HG02943 (cell line): ENCODE measurements around the gene BEND6.
A peak's percentile ranks its signal among the peaks of the same experiment; 100 is the strongest.
"Not testable (repeated sequence)": the region's sequence is repeated elsewhere in the genome, so short reads cannot be mapped to it uniquely, and the experiment has no call there.

Source experiments
- ATAC-seq: cut with Tn5 transposase; IDR thresholded peaks from one replicate; pipeline ENCODE4 v1.9.1; 2021; ENCODE audit warnings: mild to moderate bottlenecking, low read depth, moderate library complexity; ENCODE audit not compliant: unreplicated experiment

BEND6 gene

GRCh38 chr6:56965126-56965525, 10.2 kb downstream of the BEND6 start:
- ATAC-seq = no peak

GRCh38 chr6:56970849-56971248, 15.9 kb downstream of the BEND6 start:
- no peak for ATAC-seq

DNA sequence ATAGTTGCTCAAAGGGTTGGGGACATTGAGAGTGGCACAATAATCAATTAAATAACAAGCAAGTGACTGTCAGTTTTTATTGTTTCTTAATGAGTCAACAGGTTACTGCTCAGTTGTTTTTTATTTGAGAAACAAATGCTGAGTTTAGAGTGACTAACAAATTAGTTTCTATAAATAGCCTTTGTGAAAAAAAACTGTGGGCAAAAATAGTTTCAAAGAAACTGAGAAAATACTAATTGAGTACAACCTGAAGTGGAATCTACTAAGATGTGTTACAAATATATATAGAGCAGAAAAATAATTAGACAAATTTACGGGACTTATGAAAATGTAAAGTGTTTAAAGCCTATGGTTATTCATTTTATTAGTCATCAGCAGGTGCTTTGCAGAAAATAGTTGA, 22.3 kb downstream of the BEND6 start:
- no peak for ATAC-seq

- ATAC-seq = no peak
Observed at GRCh38 chr6:56978530-56978929, 23.6 kb downstream of the BEND6 start.

DNA sequence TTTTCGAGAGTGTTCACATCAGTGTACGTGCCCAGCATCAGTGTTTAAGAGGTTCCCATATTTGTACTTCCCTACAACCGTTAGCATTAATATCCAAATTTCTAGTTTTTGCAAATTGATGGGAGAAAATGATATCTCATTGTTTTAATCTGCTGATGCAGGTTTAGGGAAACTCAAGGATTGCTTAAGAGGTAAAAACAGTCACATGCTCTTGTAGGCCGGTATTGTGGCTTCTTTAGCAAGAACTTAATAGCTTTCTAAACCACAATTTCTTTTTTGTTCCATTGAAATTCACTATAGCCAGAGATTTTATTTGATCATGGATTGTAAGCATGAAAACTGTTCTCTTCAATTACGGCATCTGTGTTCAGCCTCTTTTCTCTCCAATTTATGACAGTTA, 29.5 kb downstream of the BEND6 start:
- ATAC-seq = no peak

DNA sequence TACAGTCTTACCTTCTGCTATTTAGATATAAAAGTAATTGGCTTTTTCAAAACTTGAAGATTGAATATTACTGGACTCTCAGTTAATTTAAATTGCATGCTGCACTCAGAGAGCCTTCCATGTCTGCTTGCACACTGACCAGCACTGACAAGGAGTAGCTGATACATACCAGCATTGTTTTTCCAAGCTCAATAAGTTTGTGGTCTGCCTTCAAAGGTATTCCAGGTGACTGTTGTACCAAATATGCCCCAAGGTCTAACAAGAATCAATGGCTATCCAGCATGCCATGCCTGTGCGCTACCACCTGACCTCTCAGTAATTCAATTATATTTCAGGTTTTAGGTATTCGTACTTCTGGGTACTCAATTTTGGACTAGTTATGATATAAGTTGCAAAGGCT, 30.0 kb downstream of the BEND6 start:
- no peak for ATAC-seq

GRCh38 chr6:56986611-56987010, 31.7 kb downstream of the BEND6 start:
- ATAC-seq = no peak

- ATAC-seq = no peak
Observed at GRCh38 chr6:56988145-56988544, 33.2 kb downstream of the BEND6 start.

- ATAC-seq = no peak
Observed at GRCh38 chr6:56992036-56992435, 37.1 kb downstream of the BEND6 start.

- no peak for ATAC-seq
Observed at GRCh38 chr6:56992703-56993102, 37.8 kb downstream of the BEND6 start.

DNA sequence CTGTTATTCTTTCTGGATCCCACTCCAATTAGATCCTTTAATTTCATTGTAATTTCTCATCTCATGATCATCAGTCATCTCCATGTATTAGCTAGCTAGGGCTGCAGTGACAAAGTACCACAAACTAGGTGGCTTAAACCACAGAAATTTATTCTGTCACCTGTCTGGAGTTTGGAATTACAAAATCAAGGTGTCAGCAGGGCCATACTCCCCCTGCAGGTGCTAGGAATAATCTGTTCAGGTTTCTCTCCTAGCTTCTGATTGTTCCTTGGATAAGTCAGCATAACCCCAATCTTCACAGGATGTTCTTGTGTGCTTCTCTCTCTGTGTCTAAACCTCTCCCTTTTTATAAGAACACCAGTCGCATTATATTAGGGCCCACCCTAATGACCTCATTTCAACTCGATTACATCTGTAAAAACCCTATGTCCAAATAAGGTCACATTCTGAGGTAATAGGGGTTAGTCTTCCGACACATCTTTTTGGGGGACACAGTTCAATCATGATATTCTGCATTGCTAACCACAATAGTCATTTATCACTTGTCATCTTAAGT, 40.5 kb downstream of the BEND6 start:
- no peak for ATAC-seq

DNA sequence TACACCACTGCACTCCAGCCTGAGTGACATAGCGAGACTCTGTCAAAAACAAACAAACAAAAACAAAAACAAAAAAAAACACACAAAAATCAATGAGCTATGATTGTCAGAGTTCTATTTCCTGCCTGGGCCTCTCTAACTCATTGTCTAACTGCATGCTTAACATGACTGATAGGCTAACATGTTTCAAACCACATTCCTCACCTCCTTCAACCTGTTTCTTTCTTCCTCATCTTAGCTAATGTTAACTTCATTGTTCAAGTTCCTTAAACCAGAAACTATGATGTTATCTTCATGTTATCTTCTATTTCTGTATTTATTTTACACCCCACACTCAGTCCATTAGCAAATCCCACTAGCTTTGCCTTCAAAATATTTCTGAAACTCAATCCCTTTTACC, 41.5 kb downstream of the BEND6 start:
- ATAC-seq = no peak

DNA sequence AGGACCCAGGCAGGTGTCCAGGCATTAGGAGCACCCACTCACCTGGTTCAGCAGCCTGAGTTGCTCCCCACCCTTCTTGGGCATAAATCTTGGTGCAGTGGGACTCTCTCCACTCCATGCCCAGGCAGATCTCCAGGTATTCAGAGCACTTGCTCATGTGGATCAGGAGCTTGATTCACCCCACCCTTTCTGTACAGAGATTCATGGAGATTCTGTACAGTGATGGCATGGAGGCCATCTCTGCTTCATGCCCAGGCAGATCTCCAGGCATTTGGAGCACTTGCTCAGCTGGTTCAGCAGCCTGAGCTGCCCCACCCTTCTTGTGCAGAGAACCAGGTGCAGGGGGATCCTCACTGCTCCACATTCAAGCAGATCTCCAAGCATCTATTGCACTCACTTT, 44.1 kb downstream of the BEND6 start:
- ATAC-seq = no peak

- ATAC-seq = not testable (repeated sequence)
Observed at GRCh38 chr6:56999748-57000147, 44.8 kb downstream of the BEND6 start.

DNA sequence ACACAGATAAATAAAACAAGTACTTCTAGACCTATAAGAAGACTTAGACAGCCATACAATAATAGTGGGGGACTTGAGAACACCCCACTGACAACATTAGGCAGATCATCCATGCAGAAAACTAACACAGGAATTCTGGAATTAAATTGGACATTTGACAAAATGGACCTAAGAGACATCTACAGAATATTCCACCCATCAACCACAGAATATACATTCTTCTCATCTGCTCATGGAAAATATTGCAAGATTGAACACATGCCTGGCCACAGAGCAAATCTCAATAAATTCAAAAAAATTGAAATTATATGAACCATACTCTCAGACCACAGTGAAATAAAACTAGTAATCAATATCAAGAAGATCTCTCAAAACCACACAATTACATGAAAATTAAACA, 47.3 kb downstream of the BEND6 start:
- ATAC-seq = no peak

DNA sequence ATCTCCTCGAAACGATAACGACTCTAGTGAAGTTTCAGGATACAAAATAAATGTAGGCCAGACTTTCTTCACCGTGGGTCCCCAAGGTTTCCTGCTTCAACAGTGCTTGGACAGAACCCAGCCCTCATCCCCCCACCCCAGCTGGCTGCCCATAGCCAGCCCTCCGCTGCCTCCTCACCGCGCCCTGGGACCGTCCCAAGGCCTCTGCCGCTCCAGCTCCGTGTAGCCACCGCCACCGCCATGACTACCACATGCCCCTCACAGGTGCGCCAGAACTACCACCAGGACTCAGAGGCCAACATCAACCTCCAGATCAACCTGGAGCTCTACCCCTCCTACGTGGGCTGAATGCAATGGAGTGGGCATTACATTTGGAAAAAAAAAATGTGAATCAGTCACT, 49.4 kb downstream of the BEND6 start:
- no peak for ATAC-seq

GRCh38 chr6:57006101-57006500, 51.2 kb downstream of the BEND6 start:
- no peak for ATAC-seq

DNA sequence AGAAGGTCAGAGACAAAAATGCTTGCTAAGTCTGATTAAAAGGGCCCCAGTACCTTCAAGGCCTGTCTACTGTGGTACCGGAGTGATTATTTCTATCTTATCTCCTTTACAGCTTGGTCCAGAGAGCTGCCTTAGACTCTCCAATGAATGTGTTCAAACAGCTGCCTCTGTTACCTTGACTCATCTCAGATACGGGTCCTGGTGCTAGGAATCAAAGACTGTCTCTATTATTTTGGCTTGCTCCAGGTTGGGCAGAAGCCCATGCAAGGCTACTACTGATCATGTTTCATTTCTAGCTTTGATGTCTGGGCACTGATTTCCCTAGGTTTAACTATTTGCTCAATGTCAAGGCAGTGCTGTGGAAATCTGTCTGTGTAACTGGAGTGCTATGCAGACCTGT, 53.2 kb downstream of the BEND6 start:
- not testable (repeated sequence) for ATAC-seq

DNA sequence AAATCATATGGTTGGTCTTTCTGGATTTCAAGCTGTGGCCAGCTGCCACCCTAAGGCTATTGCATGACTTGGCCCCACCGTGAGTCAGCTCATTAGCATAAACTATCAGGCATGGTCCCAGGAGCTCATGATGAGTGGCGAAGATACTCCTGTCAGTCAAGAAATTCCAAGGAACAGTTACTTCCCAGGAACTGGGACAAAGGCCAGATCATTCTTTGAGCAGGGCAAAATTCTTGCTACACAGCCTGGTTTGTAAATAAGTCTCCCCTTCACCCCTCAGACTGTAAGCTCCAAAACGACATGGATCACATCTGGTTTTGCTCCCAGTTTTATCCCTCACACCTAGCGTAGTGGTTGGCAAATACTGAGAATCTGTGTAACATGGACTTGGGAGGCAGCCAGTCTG, 58.6 kb downstream of the BEND6 start:
- no peak for ATAC-seq

DNA sequence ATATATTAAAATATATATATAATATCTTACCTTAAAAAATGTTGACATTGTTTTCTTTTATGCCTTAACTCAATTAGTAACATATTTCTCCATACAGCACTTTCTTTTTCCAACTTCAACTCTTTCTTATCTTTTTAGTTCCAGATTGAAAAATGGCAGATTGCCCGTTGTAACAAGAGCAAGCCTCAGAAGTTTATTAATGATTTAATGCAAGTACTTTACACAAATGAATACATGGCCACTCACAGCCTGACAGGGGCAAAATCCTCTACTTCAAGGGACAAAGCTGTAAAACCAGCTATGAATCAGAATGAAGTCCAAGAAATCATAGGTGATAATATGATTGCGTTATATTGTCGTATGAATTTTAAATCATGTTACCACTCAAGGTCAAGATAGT, 62.2 kb downstream of the BEND6 start:
- no peak for ATAC-seq

GRCh38 chr6:57017841-57018240, 62.9 kb downstream of the BEND6 start:
- ATAC-seq = no peak

DNA sequence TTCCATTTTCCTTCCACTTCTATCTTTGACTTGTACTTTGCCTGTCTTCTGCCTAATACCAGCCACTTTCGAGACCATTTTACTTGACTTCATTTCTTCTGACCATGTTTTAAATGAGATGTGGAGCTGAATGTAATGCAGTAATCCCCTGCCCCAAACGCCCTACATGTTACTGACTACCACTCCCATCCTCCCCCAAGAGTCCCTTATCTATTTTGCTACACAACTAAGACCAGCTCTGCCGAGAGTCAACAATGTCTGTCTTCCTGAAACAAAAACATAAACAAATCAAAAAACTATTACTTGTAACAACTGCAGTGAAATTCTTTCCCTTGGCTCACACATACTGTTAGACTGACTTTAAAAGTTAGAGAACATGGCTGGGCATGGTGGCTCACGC, 64.5 kb downstream of the BEND6 start:
- no peak for ATAC-seq

DNA sequence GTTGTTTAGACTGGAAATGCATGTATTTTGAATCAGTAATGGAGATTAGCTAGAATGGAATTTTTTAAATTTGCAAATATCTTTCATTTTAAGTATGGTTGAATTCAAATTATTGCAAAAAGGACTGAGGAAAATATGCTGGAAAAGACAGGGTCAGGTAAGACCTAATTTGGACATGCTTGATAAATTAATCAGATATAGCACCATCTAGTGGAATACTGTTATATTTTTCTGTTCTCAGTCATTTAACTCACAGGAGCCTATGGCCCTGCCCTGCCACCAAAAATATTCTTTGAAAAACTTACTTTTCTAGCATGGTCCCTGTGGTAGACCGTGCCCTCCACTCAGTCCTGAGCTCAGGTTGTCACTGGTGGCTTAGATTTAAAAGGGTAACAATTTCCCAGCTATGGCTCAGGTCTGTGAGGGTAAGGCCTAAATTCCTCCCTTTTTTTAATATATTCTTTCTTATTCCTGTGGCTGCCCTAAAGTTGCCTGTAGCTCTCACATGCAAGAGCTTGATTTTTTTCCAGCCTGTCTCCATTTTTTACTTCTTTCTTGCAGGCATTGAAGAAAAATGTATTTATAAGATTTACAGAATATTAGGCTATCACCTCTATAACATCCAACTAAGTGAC, 66.3 kb downstream of the BEND6 start:
- peak; percentile 74 for ATAC-seq
